Stomach smooth muscle (tissue), 2 donors: ENCODE data around the gene SFTPA1.
"Not testable (repeated sequence)": the region's sequence is repeated elsewhere in the genome, so short reads cannot be mapped to it uniquely, and the experiment has no call there.

Experiments used
- H3K27ac ChIP-seq: one replicate; pipeline ENCODE4 v1.7.0; 2013; ENCODE audit warnings: mild to moderate bottlenecking, low read length, inconsistent platforms
- H3K27me3 ChIP-seq, 2 donors: one replicate each; pipeline ENCODE4 v1.7.0; 2013; ENCODE audit warnings: low read length in 2 of 2; ENCODE audit not compliant: insufficient read depth in 2 of 2, control insufficient read depth in 1 of 2
- H3K36me3 ChIP-seq, 2 donors: one replicate each; pipeline ENCODE4 v1.7.0; 2013; ENCODE audit warnings: low read length in 2 of 2; ENCODE audit not compliant: control insufficient read depth in 2 of 2, insufficient read depth in 2 of 2
- H3K4me1 ChIP-seq: one replicate; pipeline ENCODE4 v1.7.0; 2013; ENCODE audit warnings: low read length; ENCODE audit not compliant: control insufficient read depth, insufficient read depth
- H3K4me3 ChIP-seq, 2 donors: one replicate each; pipeline ENCODE4 v1.7.0; 2013; ENCODE audit warnings: low read length in 2 of 2
- H3K9ac ChIP-seq, 2 donors: one replicate each; pipeline ENCODE4 v1.7.0; 2013; ENCODE audit warnings: low read length in 2 of 2, mild to moderate bottlenecking in 1 of 2
- H3K9me3 ChIP-seq, 2 donors: one replicate each; pipeline ENCODE4 v1.7.0; 2013; ENCODE audit warnings: low read length in 2 of 2; ENCODE audit not compliant: control insufficient read depth in 2 of 2
- donor health status: healthy.
- donor health status: Pancreatic carcinoma.

Gene SFTPA1

DNA sequence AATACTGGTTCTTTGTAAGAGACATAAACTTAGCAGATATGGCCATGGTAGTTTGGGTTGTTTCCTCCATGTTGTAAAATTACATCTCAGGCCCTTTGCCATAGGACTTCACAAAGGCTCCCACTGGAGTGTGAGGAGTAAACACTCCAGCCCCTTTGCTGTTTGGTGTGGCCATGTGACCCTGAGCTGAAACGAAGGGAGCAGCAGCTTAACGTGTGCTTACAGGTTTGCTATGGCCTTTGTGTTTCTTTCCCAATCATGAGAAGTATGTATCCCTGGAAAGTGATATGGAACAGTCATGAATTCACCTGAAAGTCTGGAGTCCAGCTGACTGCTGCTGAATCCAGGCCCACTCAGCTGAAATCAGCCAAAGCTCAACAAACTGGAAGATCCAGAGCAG is 23.8 kb upstream of the SFTPA1 start:
- no peaks in the 10 kb centered on the region for H3K9me3 ChIP-seq
- H3K4me3 ChIP-seq, result no peak overlapping the region
- no peak overlapping the region for H3K27ac ChIP-seq
- H3K4me1 ChIP-seq, result no peaks in the 10 kb centered on the region
- no peak overlapping the region for H3K9ac ChIP-seq
- H3K27me3 ChIP-seq, result peaks cover 0 to 2% of the 10 kb centered on the region in 2 donors
- H3K36me3 ChIP-seq, result no peaks in the 10 kb centered on the region

- H3K27ac ChIP-seq, result no peak overlapping the region
- H3K9ac ChIP-seq, result no peak overlapping the region
- H3K27me3 ChIP-seq, result peaks cover 0 to 2% of the 10 kb centered on the region in 2 donors
- no peaks in the 10 kb centered on the region for H3K4me1 ChIP-seq
- H3K9me3 ChIP-seq, result no peaks in the 10 kb centered on the region
- H3K36me3 ChIP-seq, result no peaks in the 10 kb centered on the region
- H3K4me3 ChIP-seq, result no peak overlapping the region
Measured at GRCh38 chr10:79588800-79589199, 21.9 kb upstream of the SFTPA1 start.

DNA sequence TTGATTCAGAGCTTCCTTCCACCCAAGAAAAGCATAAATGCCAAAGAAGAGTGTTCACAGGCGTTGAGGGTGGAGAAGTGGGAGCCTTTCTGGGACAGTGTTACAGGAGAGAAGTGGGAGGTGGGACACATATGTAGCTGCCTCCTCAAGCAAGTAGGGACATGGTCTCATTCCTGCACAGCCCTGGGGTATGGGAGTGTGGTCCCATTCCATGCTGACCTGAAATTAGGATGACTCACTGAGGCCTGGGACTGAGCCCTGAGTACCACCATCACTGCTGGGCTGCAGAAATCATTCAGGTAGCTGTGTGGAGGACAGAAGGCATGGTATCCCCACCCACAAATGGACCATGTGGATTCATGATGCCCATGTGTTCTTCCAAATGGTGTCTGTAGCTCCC is 17.4 kb upstream of the SFTPA1 start:
- Histone ChIP-seq H3K27me3 (no peaks in the 10 kb centered on the region), H3K9me3 (peaks cover 0 to 5% of the 10 kb centered on the region in 2 donors), H3K27ac (no peak overlapping the region), H3K36me3 (no peaks in the 10 kb centered on the region), H3K9ac (no peak overlapping the region), H3K4me1 (no peaks in the 10 kb centered on the region), H3K4me3 (no peak overlapping the region)

GRCh38 chr10:79594565-79594964 is 16.2 kb upstream of the SFTPA1 start:
- H3K27ac ChIP-seq, H3K4me3 ChIP-seq, H3K9ac ChIP-seq, H3K36me3 ChIP-seq, H3K27me3 ChIP-seq, H3K4me1 ChIP-seq, H3K9me3 ChIP-seq: not testable (repeated sequence)

- Histone ChIP-seq H3K27me3 (no peaks in the 10 kb centered on the region), H3K9ac (no peak overlapping the region), H3K27ac (no peak overlapping the region), H3K4me3 (no peak overlapping the region), H3K36me3 (no peaks in the 10 kb centered on the region), H3K9me3 (peaks cover 0 to 5% of the 10 kb centered on the region in 2 donors), H3K4me1 (no peaks in the 10 kb centered on the region)
Measured at GRCh38 chr10:79595510-79595909, 15.2 kb upstream of the SFTPA1 start.

GRCh38 chr10:79599644-79600043 is 11.1 kb upstream of the SFTPA1 start:
- not testable (repeated sequence) for H3K36me3 ChIP-seq, H3K4me1 ChIP-seq, H3K4me3 ChIP-seq, H3K27ac ChIP-seq, H3K9me3 ChIP-seq, H3K9ac ChIP-seq, H3K27me3 ChIP-seq

DNA sequence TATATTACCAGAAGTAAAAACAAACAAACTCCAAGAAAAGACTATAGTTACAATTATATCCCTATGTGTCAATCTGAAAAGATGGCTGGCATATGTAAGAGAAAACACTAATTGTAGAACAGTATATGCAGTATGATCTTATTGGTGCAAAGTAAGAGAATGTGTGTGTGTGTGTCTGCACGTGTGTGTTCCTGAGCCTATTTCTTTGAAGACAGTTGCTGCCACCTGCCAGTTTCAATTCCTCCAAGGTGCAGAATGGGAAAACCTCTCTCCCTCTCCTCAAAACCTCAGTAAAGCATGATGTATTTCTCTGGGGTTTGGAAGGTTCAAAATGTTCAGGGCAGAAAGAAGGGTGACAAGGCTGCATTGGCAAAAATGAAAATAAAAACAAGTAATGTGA is 8.8 kb upstream of the SFTPA1 start:
- Histone ChIP-seq H3K9me3 (peaks cover 2 to 10% of the 10 kb centered on the region in 2 donors), H3K36me3 (no peaks in the 10 kb centered on the region), H3K4me3 (no peak overlapping the region), H3K27me3 (peaks cover 0 to 2% of the 10 kb centered on the region in 2 donors), H3K27ac (no peak overlapping the region), H3K4me1 (no peaks in the 10 kb centered on the region), H3K9ac (no peak overlapping the region)

DNA sequence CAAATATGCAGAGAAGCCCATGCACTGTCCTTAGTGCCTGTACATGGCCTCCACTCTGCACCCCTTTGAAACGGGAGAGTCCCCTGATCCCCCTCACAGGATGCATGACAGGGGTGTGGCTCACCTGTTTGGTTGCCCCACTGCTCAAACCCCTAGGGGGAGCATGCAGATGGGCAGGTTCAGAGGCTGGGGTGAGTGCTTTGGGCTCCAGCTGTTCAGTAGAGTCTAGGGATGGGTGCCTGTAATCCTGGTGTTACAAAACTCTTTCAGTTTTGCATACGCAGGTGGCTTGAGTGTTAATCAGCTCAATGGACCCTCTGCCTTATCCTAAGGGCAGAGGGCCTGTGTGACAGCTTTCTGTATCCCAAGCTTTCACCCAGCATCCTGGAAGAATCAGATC is 7.8 kb upstream of the SFTPA1 start:
- Histone ChIP-seq H3K4me1 (no peaks in the 10 kb centered on the region), H3K36me3 (no peaks in the 10 kb centered on the region), H3K9me3 (peaks cover 2 to 5% of the 10 kb centered on the region in 2 donors), H3K9ac (no peak overlapping the region), H3K27ac (no peak overlapping the region), H3K27me3 (peaks cover 0 to 2% of the 10 kb centered on the region in 2 donors), H3K4me3 (no peak overlapping the region)

DNA sequence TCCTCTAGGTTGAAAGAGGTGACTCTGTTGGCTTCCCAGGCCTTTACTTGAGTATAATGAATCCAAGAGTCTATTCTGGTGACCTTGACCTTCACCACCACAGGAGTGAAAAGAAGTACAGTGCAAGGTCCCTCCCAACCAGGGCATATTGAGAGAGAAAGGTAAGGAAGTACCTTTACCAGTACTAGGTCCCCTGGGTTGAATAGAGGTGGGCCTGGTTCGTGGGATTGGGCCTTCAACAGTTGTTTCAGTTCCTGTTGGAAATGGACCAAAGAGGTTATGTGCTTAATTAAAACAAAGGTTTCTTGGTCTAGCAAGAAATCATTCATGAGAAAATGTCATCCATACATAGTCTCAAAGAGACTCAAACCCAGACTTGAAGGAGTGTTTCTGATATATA is 6.4 kb upstream of the SFTPA1 start:
- Histone ChIP-seq H3K27ac (no peak overlapping the region), H3K4me1 (no peaks in the 10 kb centered on the region), H3K9me3 (peaks cover 2 to 5% of the 10 kb centered on the region in 2 donors), H3K27me3 (peaks cover 0 to 2% of the 10 kb centered on the region in 2 donors), H3K9ac (no peak overlapping the region), H3K36me3 (no peaks in the 10 kb centered on the region), H3K4me3 (no peak overlapping the region)

GRCh38 chr10:79605308-79605707 is 5.4 kb upstream of the SFTPA1 start:
- no peak overlapping the region for H3K27ac ChIP-seq
- no peak overlapping the region for H3K4me3 ChIP-seq
- H3K9me3 ChIP-seq, result peaks cover 2 to 5% of the 10 kb centered on the region in 2 donors
- H3K9ac ChIP-seq, result no peak overlapping the region
- no peaks in the 10 kb centered on the region for H3K4me1 ChIP-seq
- peaks cover 0 to 2% of the 10 kb centered on the region in 2 donors for H3K27me3 ChIP-seq
- H3K36me3 ChIP-seq, result no peaks in the 10 kb centered on the region

DNA sequence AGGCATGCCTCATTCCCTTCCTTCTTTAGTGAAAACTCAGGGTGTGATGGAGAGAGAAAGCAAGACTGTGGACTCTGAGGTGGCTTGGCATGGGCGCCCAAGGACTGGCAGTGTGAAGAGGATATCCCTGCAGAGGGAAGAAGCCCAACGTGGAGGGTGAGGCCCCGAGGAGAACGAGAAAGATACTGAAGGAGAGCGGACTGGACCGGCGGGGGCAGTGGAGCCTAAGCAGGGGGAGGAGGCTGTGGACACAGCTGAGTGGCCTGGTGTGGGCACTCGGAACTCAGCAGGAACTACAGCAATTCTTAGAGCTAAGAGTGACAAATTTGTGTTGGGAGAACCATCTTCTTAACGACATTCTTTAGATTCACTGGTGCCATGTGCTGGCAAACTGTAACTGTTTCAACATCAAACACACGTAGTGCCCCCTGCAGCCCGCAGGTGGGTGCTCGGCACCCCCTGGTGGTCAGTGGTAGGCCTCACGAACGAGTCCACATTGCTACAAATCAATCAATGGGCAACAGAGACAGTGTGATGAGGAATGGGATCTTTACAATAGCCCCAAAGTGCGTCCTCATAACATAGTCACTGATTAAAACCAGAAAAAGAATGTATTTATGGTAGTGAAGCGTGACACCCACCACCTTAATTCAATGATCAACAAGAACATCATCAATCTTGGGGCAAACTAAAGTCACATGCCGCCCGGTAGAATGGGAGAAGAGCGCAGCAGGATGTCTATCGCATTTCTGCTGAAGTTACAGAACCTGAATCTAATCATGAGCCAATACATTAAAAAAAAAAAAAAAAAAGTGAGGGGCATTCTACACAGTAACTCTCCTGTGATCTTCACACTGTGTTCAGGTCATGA is 2.0 kb upstream of the SFTPA1 start:
- Histone ChIP-seq H3K27me3 (peaks cover 0 to 2% of the 10 kb centered on the region in 2 donors), H3K4me3 (no peak overlapping the region), H3K9me3 (no peaks in the 10 kb centered on the region), H3K9ac (no peak overlapping the region), H3K4me1 (no peaks in the 10 kb centered on the region), H3K27ac (no peak overlapping the region), H3K36me3 (no peaks in the 10 kb centered on the region)
